HepG2 (cell line): Measurements from ENCODE around the gene HBEGF. TPM values are rescaled to one million over a fixed set of nuclear protein-coding genes. Genes with fewer than 3 reads are reported as not detected.

ENCODE experiments used
- ATAC-seq: fragments of 200-7000 bp; cut with Tn5 transposase; 3 replicates; pipeline ENCODE4 v1.9.1; 2020; ENCODE audit warnings: mild to moderate bottlenecking, moderate library complexity
- BruUV-seq: library from RNA; stranded (reverse); fragments of 400-500 nt; replicated peaks from 2 replicates; lab custom pipeline; 2021; lab: Mats Ljungman, UMichigan
- CTCF ChIA-PET: fragments of 300-600 bp; formaldehyde crosslinking; extraction: SDS; loops from one replicate; lab custom pipeline; 2021; ENCODE audit warnings: low total read pairs, inconsistent platforms, low intra/inter-chr PET ratio; lab: Yijun Ruan, JAX
- POLR2A ChIA-PET: fragments of 350-600 bp; sonication (Branson Sonifier 250); formaldehyde crosslinking; loops from one replicate; lab custom pipeline; 2020; ENCODE audit warnings: antibody characterized with exemption, inconsistent platforms; lab: Yijun Ruan, JAX
- DNase-seq: peaks from one replicate; pipeline ENCODE4 v3.0.0-alpha.2; 2015; ENCODE audit warnings: low spot score
- FAIRE-seq: peaks from 3 replicates; lab custom pipeline; 2011; peaks lifted over from hg19 to GRCh38; lab: Jason Lieb, UNC
- H2AFZ ChIP-seq: one replicate; pipeline ENCODE4 v1.6.1; 2011; ENCODE audit warnings: low read length, inconsistent platforms
- H3K27ac ChIP-seq: fragments of 300-600 bp; 3 replicates; pipeline ENCODE4 v1.8.0; 2011; ENCODE audit warnings: mixed run types, mild to moderate bottlenecking, mixed read lengths, low read length, inconsistent platforms; ENCODE audit not compliant: insufficient read depth; ENCODE audit errors: extremely low read length
- H3K27me3 ChIP-seq, 2 experiments: fragments of 200-600 bp in 1 of 2; 2 replicates in 1 of 2; 3 replicates in 1 of 2; pipeline versions ENCODE4 v1.6.0 to v1.8.0; 2011; ENCODE audit warnings: low read length in 2 of 2, mild to moderate bottlenecking in 2 of 2, moderate library complexity in 2 of 2, inconsistent platforms in 1 of 2; ENCODE audit not compliant: insufficient read depth in 2 of 2, control insufficient read depth in 1 of 2
- H3K36me3 ChIP-seq, 2 experiments: fragments of 200-600 bp in 1 of 2; replicated peaks in 1 of 2; 2 replicates in 1 of 2; 3 replicates in 1 of 2; pipeline versions ENCODE4 v1.5.1 to v1.8.0; 2011; ENCODE audit warnings: low read length in 2 of 2, inconsistent platforms in 1 of 2; ENCODE audit not compliant: insufficient read depth in 2 of 2, control insufficient read depth in 1 of 2
- H3K4me1 ChIP-seq: 2 replicates; pipeline ENCODE4 v1.5.1; 2012; ENCODE audit warnings: low read length, inconsistent platforms; ENCODE audit not compliant: insufficient read depth
- H3K4me2 ChIP-seq: 2 replicates; pipeline ENCODE4 v1.6.0; 2011; ENCODE audit warnings: low read depth, low read length, inconsistent platforms
- H3K4me3 ChIP-seq, 3 experiments: fragments of 200-600 bp in 1 of 3; sonication (generic), shearing (Covaris generic) in 1 of 3; replicated peaks in 1 of 3; 2 replicates each; pipeline ENCODE4 v1.5.1; 2011 to 2016; ENCODE audit warnings: low read length in 3 of 3, inconsistent platforms in 2 of 3, low read depth in 2 of 3, mild to moderate bottlenecking in 2 of 3, control low read depth in 1 of 3, mixed read lengths in 1 of 3; ENCODE audit not compliant: insufficient read depth in 1 of 3
- H3K79me2 ChIP-seq: one replicate; pipeline ENCODE4 v1.6.1; 2011; ENCODE audit warnings: low read length, inconsistent platforms; ENCODE audit not compliant: insufficient read depth
- H3K9ac ChIP-seq: 2 replicates; pipeline ENCODE4 v1.6.0; 2011; ENCODE audit warnings: mild to moderate bottlenecking, low read depth, low read length, inconsistent platforms; ENCODE audit not compliant: insufficient read depth
- H3K9me3 ChIP-seq: 2 replicates; pipeline ENCODE4 v1.5.1; 2012; ENCODE audit warnings: mild to moderate bottlenecking, low read length
- H4K20me1 ChIP-seq: 2 replicates; pipeline ENCODE4 v1.6.0; 2011; ENCODE audit warnings: inconsistent platforms, mild to moderate bottlenecking, low read length, moderate library complexity; ENCODE audit not compliant: insufficient read depth
- MYPOP ChIP-seq: sonication (generic); formaldehyde crosslinking; IDR thresholded peaks from 2 replicates; pipeline ENCODE4 v1.8.1; 2023; ENCODE audit warnings: mild to moderate bottlenecking, moderate library complexity, missing genetic modification reagents
- PTBP1 ChIP-seq: fragments of 200-400 bp; formaldehyde crosslinking; IDR thresholded peaks from 2 replicates; pipeline ENCODE4 v1.6.1; 2018; ENCODE audit warnings: low read length, low read depth; ENCODE audit not compliant: poor library complexity, severe bottlenecking
- ZFP36 ChIP-seq: fragments of 150-350 bp; IDR thresholded peaks from 2 replicates; pipeline ENCODE4 v1.6.1; 2018; ENCODE audit warnings: borderline replicate concordance, low read length, low read depth; ENCODE audit not compliant: partially characterized antibody
- ZGPAT ChIP-seq: IDR thresholded peaks from 2 replicates; pipeline ENCODE4 v1.6.1; 2016; ENCODE audit warnings: mild to moderate bottlenecking
- ZSCAN25 ChIP-seq: sonication (generic); formaldehyde crosslinking; IDR thresholded peaks from 2 replicates; pipeline ENCODE4 v1.8.0; 2022; ENCODE audit warnings: mild to moderate bottlenecking, missing genetic modification reagents
- WGBS: methylation state at CpG from one replicate; pipeline ENCODE4 v1.1.6; 2017; ENCODE audit warnings: low lambda C conversion rate; 5-methylcytosine and 5-hydroxymethylcytosine counted together
- in situ Hi-C: cut with HindIII; loops from 2 replicates; pipeline ENCODE4 v1.10.0; 2017; ENCODE audit warnings: low pct_unique_long_range_greater_than_20kb; ENCODE audit not compliant: extremely low pct_ligation_motif_present
- intact Hi-C: fragments of 100-400 bp; cut with micrococcal nuclease; formaldehyde crosslinking; loops from one replicate; pipeline ENCODE4 v1.10.0; 2022; ENCODE audit not compliant: unreplicated experiment
- polyA plus RNA-seq, 8 experiments: library from polyadenylated mRNA; depleted of rRNA in 3 of 8; stranded (reverse) in 7 of 8; unstranded in 1 of 8; fragments of >200 nt; fragmentation: Illumina TruSeq in 4 of 8; extraction: Trizol in 4 of 8; gene quantifications; 2 replicates each; pipeline versions ENCODE4 v1.2.1 to v1.2.3, GENCODE V29; 2011 to 2016; ENCODE audit warnings: low read depth in 4 of 8, missing spikeins in 1 of 8, mixed read lengths in 1 of 8; ENCODE audit not compliant: insufficient read depth in 1 of 8
- total RNA-seq, 5 experiments: library from RNA; depleted of rRNA; stranded (reverse); fragments of >200 nt; fragmentation: Illumina TruSeq; extraction: Trizol; gene quantifications; 2 replicates each; pipeline ENCODE4 v1.2.3, GENCODE V29; 2016; ENCODE audit warnings: low read depth in 1 of 5
- TF ChIP-seq, protein P1 (sequence below): sonication (generic); formaldehyde crosslinking; conservative IDR thresholded peaks from 2 replicates; pipeline ENCODE4 v1.8.1; 2023; ENCODE audit warnings: missing genetic modification reagents
- TF ChIP-seq, protein P2 (sequence below): IDR thresholded peaks from 2 replicates; pipeline ENCODE4 v1.6.1; 2012; ENCODE audit warnings: low read depth, low read length, improper control_type of control experiment

HBEGF gene
- total and polyA plus RNA-seq, 2 of the 13 experiments (the other 11 are each of a cell fraction or from before 2014, with no cell fraction given) = 1.7 to 5.0 TPM

GRCh38 chr5:140360681-140361479, 14.5 kb upstream of the HBEGF start:
- H3K4me1 ChIP-seq = peaks cover 45% of the 10 kb centered on the region
- ATAC-seq (no peak), FAIRE-seq (no peak), DNase-seq (no peak)
- H4K20me1 ChIP-seq = no peaks in the 10 kb centered on the region
- no peaks in the 10 kb centered on the region for H3K36me3 ChIP-seq
- H3K79me2 ChIP-seq = no peaks in the 10 kb centered on the region
- no peak overlapping the region for H3K9ac ChIP-seq
- 45% methylated on average over 2 of the region's 7 CpGs for WGBS
- H3K4me2 ChIP-seq = no peak overlapping the region
- POLR2A ChIA-PET = no interaction called here
- CTCF ChIA-PET = no interaction called here
- no peak overlapping the region for H3K4me3 ChIP-seq
- no peak overlapping the region for H2AFZ ChIP-seq
- no TSS peak for BruUV-seq
- no peak overlapping the region for H3K27ac ChIP-seq
- peaks cover 0 to 5% of the 10 kb centered on the region in 2 experiments; a peak in 1 of 5 replicates for H3K27me3 ChIP-seq
- intact Hi-C loops (no loop called here), in situ Hi-C loops (loop anchor here (5.0 to 10.0 kb wide), 2 partner anchors 119 to 374 kb away; no protein-coding TSS in a partner anchor)
- TF ChIP-seq ZGPAT (CRISPR knock-in tag) (no peak), PTBP1 (no peak), MYPOP (CRISPR knock-in tag) (no peak), ZFP36 (no peak), ZSCAN25 (CRISPR knock-in tag) (no peak)
- TF ChIP-seq, protein P1, sequence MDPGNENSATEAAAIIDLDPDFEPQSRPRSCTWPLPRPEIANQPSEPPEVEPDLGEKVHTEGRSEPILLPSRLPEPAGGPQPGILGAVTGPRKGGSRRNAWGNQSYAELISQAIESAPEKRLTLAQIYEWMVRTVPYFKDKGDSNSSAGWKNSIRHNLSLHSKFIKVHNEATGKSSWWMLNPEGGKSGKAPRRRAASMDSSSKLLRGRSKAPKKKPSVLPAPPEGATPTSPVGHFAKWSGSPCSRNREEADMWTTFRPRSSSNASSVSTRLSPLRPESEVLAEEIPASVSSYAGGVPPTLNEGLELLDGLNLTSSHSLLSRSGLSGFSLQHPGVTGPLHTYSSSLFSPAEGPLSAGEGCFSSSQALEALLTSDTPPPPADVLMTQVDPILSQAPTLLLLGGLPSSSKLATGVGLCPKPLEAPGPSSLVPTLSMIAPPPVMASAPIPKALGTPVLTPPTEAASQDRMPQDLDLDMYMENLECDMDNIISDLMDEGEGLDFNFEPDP = 0 out of 2 replicates have a peak, but pooled peaks have one; percentile 39
- TF ChIP-seq, protein P2, sequence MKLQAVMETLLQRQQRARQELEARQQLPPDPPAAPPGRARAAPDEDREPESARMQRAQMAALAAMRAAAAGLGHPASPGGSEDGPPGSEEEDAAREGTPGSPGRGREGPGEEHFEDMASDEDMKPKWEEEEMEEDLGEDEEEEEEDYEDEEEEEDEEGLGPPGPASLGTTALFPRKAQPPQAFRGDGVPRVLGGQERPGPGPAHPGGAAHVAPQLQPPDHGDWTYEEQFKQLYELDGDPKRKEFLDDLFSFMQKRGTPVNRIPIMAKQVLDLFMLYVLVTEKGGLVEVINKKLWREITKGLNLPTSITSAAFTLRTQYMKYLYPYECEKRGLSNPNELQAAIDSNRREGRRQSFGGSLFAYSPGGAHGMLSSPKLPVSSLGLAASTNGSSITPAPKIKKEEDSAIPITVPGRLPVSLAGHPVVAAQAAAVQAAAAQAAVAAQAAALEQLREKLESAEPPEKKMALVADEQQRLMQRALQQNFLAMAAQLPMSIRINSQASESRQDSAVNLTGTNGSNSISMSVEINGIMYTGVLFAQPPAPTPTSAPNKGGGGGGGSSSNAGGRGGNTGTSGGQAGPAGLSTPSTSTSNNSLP = no peak
- H3K9me3 ChIP-seq = no peaks in the 10 kb centered on the region
